Subcutaneous adipose tissue (tissue), 4 donors: ENCODE data around the gene ARID4B. TPM values are rescaled to one million over a fixed set of nuclear protein-coding genes. Genes with fewer than 3 reads are reported as not detected.

Experiments
- total RNA-seq, 4 donors: library from RNA; depleted of rRNA; stranded (reverse); fragments of >200 nt; gene quantifications; one replicate each; pipeline ENCODE4 v1.1.0, GENCODE V29; 2016
- TF ChIP-seq, protein P1 (sequence below): fragments of 450-650 bp; IDR thresholded peaks from one replicate; pipeline ENCODE4 v1.5.1; 2016; ENCODE audit warnings: low read depth, mild to moderate bottlenecking, control low read depth, antibody characterized with exemption, moderate library complexity

The ARID4B gene
- total RNA-seq, 4 donors from 2014 or later, result 41.1 to 53.5 (median 48.0) TPM

DNA sequence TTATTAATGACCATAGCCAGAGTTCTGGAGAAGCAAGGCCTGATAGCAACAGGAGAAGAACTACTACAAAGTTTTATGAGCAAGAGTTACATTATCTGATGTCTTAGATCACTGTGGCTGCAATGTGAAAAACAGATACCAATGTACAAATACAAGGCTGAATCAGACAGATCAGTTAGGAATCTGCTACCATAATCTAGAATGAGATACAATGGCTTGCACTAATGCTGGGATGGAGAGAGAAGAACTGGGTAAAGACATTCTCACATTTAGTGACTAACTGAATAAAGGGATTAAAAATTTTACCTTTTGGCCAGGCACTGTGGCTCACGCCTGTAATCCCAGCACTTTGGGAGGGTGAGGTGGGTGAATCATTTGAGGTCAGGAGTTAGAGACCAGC, 41.3 kb downstream of the ARID4B start:
- TF ChIP-seq, protein P1, sequence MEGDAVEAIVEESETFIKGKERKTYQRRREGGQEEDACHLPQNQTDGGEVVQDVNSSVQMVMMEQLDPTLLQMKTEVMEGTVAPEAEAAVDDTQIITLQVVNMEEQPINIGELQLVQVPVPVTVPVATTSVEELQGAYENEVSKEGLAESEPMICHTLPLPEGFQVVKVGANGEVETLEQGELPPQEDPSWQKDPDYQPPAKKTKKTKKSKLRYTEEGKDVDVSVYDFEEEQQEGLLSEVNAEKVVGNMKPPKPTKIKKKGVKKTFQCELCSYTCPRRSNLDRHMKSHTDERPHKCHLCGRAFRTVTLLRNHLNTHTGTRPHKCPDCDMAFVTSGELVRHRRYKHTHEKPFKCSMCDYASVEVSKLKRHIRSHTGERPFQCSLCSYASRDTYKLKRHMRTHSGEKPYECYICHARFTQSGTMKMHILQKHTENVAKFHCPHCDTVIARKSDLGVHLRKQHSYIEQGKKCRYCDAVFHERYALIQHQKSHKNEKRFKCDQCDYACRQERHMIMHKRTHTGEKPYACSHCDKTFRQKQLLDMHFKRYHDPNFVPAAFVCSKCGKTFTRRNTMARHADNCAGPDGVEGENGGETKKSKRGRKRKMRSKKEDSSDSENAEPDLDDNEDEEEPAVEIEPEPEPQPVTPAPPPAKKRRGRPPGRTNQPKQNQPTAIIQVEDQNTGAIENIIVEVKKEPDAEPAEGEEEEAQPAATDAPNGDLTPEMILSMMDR, result no peak

DNA sequence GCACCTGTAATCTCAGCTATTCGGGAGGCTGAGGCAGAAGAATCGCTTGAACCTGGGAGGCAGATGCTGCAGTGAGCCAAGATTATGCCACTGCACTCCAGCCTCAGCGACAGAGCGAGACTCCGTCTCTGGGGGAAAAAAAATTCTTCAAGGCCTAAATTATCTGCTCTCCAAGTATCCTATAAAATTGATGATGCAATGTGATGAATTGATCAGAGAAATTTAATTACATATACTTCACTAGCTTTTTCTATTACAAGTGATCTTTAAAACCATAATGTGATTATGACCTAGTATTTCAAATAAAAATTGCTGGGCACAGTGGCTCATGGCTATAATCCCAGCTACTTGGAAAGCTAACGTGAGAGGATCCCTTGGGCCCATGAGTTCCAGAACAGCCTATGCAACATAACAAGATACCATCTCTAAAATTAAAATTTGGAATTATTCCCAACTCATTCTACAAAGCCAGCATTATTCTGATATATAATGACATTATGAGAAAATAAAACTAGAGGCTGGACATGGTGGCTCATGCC, 43.7 kb downstream of the ARID4B start:
- TF ChIP-seq, protein P1, result no peak

DNA sequence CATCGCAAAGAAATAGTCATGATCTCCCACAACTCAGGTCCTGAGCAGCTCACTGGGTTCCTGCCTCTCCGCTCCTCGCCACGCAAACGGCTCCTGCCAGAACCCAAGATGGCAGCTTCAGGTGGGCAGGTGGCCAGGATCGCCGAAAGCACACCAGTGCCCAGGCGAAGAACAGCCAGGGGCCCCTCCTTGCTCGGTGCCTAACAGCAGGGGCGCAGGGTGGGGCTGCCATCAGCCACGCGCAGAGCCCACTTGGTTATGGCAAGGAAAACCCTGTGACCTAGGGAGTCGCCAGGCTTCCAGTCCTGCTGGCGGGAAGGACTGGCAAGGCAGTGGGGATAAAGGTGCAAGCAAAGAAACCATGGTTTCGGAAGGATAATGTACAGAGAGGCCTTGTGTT, 47.5 kb downstream of the ARID4B start:
- TF ChIP-seq, protein P1, result no peak

DNA sequence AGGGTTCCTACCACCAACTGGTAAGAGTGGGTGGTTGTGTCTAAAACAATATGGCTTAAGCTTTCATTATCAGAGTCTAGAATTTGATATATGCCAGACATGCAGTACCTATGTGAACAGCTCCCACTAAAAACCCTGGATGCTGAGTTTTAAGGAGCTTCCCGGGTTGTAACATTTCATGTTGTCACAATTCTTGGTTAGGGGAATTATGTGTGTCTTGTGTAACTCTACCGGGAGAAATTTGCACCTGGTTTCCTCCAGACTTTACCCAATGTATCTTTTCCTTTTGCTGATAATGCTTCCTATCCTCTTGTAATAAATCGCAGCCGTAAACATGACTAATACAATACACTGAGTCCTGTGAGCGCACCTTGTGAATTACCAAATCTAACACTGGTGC, 48.3 kb downstream of the ARID4B start:
- TF ChIP-seq, protein P1, result no peak

DNA sequence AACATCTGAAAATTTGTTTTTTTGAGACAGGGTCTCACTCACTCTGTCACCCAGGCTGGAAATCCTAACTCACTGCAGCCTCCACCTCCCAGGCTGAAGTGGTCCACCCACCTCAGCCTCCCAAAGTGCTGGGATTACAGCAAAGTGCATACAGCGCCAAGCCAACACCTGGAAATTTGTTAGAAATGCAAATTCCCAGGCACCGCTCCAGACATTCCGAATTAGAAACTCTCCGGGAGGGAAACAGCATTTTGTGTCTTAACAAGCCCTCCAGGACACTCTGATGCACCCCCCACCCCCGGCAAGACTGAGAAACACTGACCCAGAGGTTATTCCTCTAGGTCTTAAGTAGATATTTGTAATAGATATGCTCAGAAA, 49.1 kb downstream of the ARID4B start:
- TF ChIP-seq, protein P1, result no peak

DNA sequence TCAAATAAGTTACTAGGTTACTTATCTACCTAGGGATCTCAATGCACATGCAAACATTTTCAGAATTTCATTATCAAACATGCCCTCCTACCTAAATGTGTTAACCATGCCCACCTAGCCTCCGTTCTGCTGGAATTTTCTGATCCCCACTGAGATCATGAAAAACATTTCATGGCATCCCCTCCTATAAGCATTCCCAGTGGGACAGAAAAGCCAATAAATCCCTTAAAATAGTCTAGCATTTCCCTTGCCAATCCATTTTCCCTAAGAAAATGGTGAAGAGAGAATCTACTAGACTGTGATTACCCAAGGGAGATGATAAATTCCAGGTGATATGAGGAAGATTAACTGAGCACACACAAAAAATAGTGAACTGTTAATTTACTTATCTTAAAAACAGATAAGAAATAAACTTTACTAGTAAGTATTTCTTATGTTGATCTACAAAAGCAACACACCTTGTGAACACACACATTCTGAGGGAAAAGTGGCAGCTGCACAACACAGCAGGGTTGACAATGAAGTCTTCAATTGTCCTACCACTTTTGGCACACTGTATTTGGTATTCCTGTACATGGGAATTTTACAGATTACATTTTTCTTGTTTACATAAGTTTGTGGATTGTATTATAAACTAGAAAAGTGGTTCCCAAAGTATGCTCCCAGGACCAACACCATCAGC, 49.6 kb downstream of the ARID4B start:
- TF ChIP-seq, protein P1, result no peak

DNA sequence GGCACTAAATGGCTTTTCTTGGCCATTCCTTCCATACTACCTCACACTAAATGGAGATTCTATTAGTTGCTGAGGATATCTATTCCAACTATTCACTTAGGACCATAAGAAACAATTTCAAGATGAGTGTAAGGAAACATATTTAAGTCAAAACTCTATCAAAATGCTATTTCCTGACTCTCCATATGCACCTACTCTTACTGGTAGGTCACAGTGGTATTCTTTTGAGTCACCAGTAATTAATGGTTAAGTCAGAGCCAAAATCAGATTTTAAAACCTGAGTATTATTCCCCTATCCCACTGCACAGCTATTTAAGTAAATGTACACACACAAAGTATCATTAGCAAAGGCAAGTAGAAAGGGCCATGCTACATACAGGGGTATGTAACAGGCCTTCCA, 50.3 kb downstream of the ARID4B start:
- TF ChIP-seq, protein P1, result no peak
